ENCODE results near the gene TSLP.

TSLP gene

GRCh38 chr5:111076091-111076490 is 4.6 kb downstream of the TSLP start:
- Mint-ChIP-seq H3K36me3 (peaks cover 2% of the 10 kb centered on the region), H3K4me1 (peaks cover 29% of the 10 kb centered on the region), H3K4me3 (no peak overlapping the region), H3K9me3 (no peaks in the 10 kb centered on the region), H3K27ac (no peak overlapping the region), H3K27me3 (peaks cover 45% of the 10 kb centered on the region)

- H3K27ac Mint-ChIP-seq = no peak overlapping the region
- H3K4me1 Mint-ChIP-seq = peaks cover 20% of the 10 kb centered on the region
- no peaks in the 10 kb centered on the region for H3K9me3 Mint-ChIP-seq
- H3K4me3 Mint-ChIP-seq = no peak overlapping the region
- H3K27me3 Mint-ChIP-seq = peaks cover 39% of the 10 kb centered on the region
- peaks cover 2% of the 10 kb centered on the region for H3K36me3 Mint-ChIP-seq
Observed at GRCh38 chr5:111077678-111078077, 6.2 kb downstream of the TSLP start.

GRCh38 chr5:111079846-111080245 is 8.3 kb downstream of the TSLP start:
- Mint-ChIP-seq H3K36me3 (no peaks in the 10 kb centered on the region), H3K9me3 (no peaks in the 10 kb centered on the region), H3K4me1 (peaks cover 6% of the 10 kb centered on the region), H3K27ac (no peak overlapping the region), H3K27me3 (peaks cover 36% of the 10 kb centered on the region), H3K4me3 (no peak overlapping the region)

- H3K4me1 Mint-ChIP-seq = no peaks in the 10 kb centered on the region
- no peak overlapping the region for H3K4me3 Mint-ChIP-seq
- no peaks in the 10 kb centered on the region for H3K9me3 Mint-ChIP-seq
- H3K27ac Mint-ChIP-seq = no peak overlapping the region
- peaks cover 26% of the 10 kb centered on the region for H3K27me3 Mint-ChIP-seq
- H3K36me3 Mint-ChIP-seq = no peaks in the 10 kb centered on the region
Observed at GRCh38 chr5:111083323-111083722, 11.8 kb downstream of the TSLP start.

GRCh38 chr5:111092062-111092853 is 20.7 kb downstream of the TSLP start, which contains the start of gene WDR36:
Gene WDR36, plus strand, starts transcription at chr5:111092348. Its CDS starts 109 bp downstream, at chr5:111092457.
- H3K4me3 Mint-ChIP-seq = peak within 1 kb of the TSS; percentile 95
- peak within 1 kb of the TSS; percentile 97 for H3K27ac Mint-ChIP-seq
- H3K36me3 Mint-ChIP-seq = peaks cover 20% of the 10 kb centered on the region
- H3K27me3 Mint-ChIP-seq = peaks cover 6% of the 10 kb centered on the region
- peaks cover 4% of the 10 kb centered on the region for H3K9me3 Mint-ChIP-seq
- peaks cover 40% of the 10 kb centered on the region for H3K4me1 Mint-ChIP-seq

GRCh38 chr5:111095982-111096381 is 24.5 kb downstream of the TSLP start:
- H3K36me3 Mint-ChIP-seq = peaks cover 25% of the 10 kb centered on the region
- H3K4me1 Mint-ChIP-seq = peaks cover 47% of the 10 kb centered on the region

GRCh38 chr5:111099058-111099778 is 27.7 kb downstream of the TSLP start:
- H3K4me3 Mint-ChIP-seq = no peak overlapping the region
- peaks cover 36% of the 10 kb centered on the region for H3K4me1 Mint-ChIP-seq
- no peaks in the 10 kb centered on the region for H3K9me3 Mint-ChIP-seq
- peaks cover 29% of the 10 kb centered on the region for H3K36me3 Mint-ChIP-seq
- H3K27ac Mint-ChIP-seq = no peak overlapping the region
- no peaks in the 10 kb centered on the region for H3K27me3 Mint-ChIP-seq

More at GRCh38 chr5:111095982-111096381, 24.5 kb downstream of the TSLP start:
- Mint-ChIP-seq H3K27me3 (peaks cover under 1% of the 10 kb centered on the region), H3K9me3 (peaks cover 4% of the 10 kb centered on the region), H3K4me3 (no peak overlapping the region), H3K27ac (no peak overlapping the region)

- Mint-ChIP-seq H3K4me3 (no peak overlapping the region), H3K4me1 (peaks cover 10% of the 10 kb centered on the region), H3K27ac (no peak overlapping the region), H3K27me3 (no peaks in the 10 kb centered on the region), H3K9me3 (no peaks in the 10 kb centered on the region), H3K36me3 (peaks cover 31% of the 10 kb centered on the region)
Observed at GRCh38 chr5:111106320-111106948, 34.9 kb downstream of the TSLP start.

- Mint-ChIP-seq H3K4me1 (peaks cover 10% of the 10 kb centered on the region), H3K36me3 (peaks cover 31% of the 10 kb centered on the region), H3K4me3 (no peak overlapping the region), H3K9me3 (no peaks in the 10 kb centered on the region), H3K27ac (no peak overlapping the region), H3K27me3 (no peaks in the 10 kb centered on the region)
Observed at GRCh38 chr5:111107371-111107770, 35.9 kb downstream of the TSLP start.

- Mint-ChIP-seq H3K36me3 (peaks cover 26% of the 10 kb centered on the region), H3K4me3 (no peak overlapping the region), H3K4me1 (peaks cover 13% of the 10 kb centered on the region), H3K27ac (no peak overlapping the region), H3K27me3 (no peaks in the 10 kb centered on the region), H3K9me3 (no peaks in the 10 kb centered on the region)
Observed at GRCh38 chr5:111111956-111112355, 40.4 kb downstream of the TSLP start.

GRCh38 chr5:111113678-111114077 is 42.2 kb downstream of the TSLP start:
- no peak overlapping the region for H3K4me3 Mint-ChIP-seq
- no peaks in the 10 kb centered on the region for H3K27me3 Mint-ChIP-seq
- peaks cover 13% of the 10 kb centered on the region for H3K4me1 Mint-ChIP-seq
- H3K27ac Mint-ChIP-seq = no peak overlapping the region
- H3K36me3 Mint-ChIP-seq = peaks cover 18% of the 10 kb centered on the region
- H3K9me3 Mint-ChIP-seq = no peaks in the 10 kb centered on the region

GRCh38 chr5:111115229-111115628 is 43.7 kb downstream of the TSLP start:
- Mint-ChIP-seq H3K27ac (no peak overlapping the region), H3K27me3 (no peaks in the 10 kb centered on the region), H3K9me3 (no peaks in the 10 kb centered on the region), H3K4me1 (peaks cover 13% of the 10 kb centered on the region), H3K36me3 (peaks cover 21% of the 10 kb centered on the region), H3K4me3 (no peak overlapping the region)

GRCh38 chr5:111116550-111116949 is 45.0 kb downstream of the TSLP start:
- H3K9me3 Mint-ChIP-seq = no peaks in the 10 kb centered on the region
- no peaks in the 10 kb centered on the region for H3K27me3 Mint-ChIP-seq
- H3K36me3 Mint-ChIP-seq = peaks cover 26% of the 10 kb centered on the region
- no peak overlapping the region for H3K27ac Mint-ChIP-seq
- peaks cover 22% of the 10 kb centered on the region for H3K4me1 Mint-ChIP-seq
- no peak overlapping the region for H3K4me3 Mint-ChIP-seq

GRCh38 chr5:111117136-111117535 is 45.6 kb downstream of the TSLP start:
- Mint-ChIP-seq H3K4me1 (peaks cover 26% of the 10 kb centered on the region), H3K36me3 (peaks cover 30% of the 10 kb centered on the region), H3K27me3 (no peaks in the 10 kb centered on the region), H3K27ac (no peak overlapping the region), H3K9me3 (no peaks in the 10 kb centered on the region), H3K4me3 (no peak overlapping the region)

- Mint-ChIP-seq H3K36me3 (peaks cover 21% of the 10 kb centered on the region), H3K27ac (no peak overlapping the region), H3K9me3 (no peaks in the 10 kb centered on the region), H3K4me3 (no peak overlapping the region), H3K27me3 (no peaks in the 10 kb centered on the region), H3K4me1 (peaks cover 26% of the 10 kb centered on the region)
Observed at GRCh38 chr5:111119221-111119620, 47.7 kb downstream of the TSLP start.

- no peak overlapping the region for H3K4me3 Mint-ChIP-seq
- peaks cover 18% of the 10 kb centered on the region for H3K36me3 Mint-ChIP-seq
- no peak overlapping the region for H3K27ac Mint-ChIP-seq
- H3K27me3 Mint-ChIP-seq = no peaks in the 10 kb centered on the region
- H3K9me3 Mint-ChIP-seq = no peaks in the 10 kb centered on the region
- H3K4me1 Mint-ChIP-seq = peaks cover 24% of the 10 kb centered on the region
Observed at GRCh38 chr5:111119856-111120255, 48.3 kb downstream of the TSLP start.

All from activated naive CD4-positive, alpha-beta T cell treated with anti-CD3 and anti-CD28 coated beads, Interleukin-2, amount 50 U/mL, for 24 hours (primary cell).